B cell (primary cell): ENCODE results near the gene ANKRD7.

Experiments
- EZH2 ChIP-seq: IDR thresholded peaks from 2 replicates; pipeline ENCODE4 v1.6.1; 2012; ENCODE audit warnings: borderline replicate concordance, low read depth, mild to moderate bottlenecking, moderate library complexity, low read length; ENCODE audit not compliant: insufficient read depth, poor library complexity, severe bottlenecking
- TF ChIP-seq, protein P1 (sequence below): fragments of 200-600 bp; IDR thresholded peaks from one replicate; pipeline ENCODE4 v1.8.0; 2022; ENCODE audit warnings: antibody characterized with exemption, mild to moderate bottlenecking

DNA sequence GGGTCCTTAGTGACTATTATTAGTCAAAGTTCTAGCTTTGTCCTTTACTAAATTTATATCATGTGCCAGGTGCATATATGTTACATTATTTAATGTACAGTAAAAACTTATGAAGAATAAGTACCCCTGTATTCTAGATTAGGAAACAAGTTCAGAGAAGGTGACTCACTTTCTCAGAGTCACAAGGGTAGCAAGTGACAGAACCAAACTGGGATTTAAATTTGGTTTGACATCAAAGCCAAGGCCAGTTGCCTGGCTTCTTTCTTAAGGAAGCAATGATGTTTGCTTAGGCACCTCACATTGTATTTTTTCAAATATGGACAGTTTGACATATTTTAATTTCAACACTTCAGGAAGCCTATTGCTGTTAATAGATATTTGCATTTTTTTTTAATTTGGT, 38.0 kb upstream of the ANKRD7 start:
- no peak for TF ChIP-seq EZH2
- TF ChIP-seq, protein P1, sequence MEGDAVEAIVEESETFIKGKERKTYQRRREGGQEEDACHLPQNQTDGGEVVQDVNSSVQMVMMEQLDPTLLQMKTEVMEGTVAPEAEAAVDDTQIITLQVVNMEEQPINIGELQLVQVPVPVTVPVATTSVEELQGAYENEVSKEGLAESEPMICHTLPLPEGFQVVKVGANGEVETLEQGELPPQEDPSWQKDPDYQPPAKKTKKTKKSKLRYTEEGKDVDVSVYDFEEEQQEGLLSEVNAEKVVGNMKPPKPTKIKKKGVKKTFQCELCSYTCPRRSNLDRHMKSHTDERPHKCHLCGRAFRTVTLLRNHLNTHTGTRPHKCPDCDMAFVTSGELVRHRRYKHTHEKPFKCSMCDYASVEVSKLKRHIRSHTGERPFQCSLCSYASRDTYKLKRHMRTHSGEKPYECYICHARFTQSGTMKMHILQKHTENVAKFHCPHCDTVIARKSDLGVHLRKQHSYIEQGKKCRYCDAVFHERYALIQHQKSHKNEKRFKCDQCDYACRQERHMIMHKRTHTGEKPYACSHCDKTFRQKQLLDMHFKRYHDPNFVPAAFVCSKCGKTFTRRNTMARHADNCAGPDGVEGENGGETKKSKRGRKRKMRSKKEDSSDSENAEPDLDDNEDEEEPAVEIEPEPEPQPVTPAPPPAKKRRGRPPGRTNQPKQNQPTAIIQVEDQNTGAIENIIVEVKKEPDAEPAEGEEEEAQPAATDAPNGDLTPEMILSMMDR, result no peak
